ENCODE results near the gene TBC1D14. TPM values are rescaled to one million over a fixed set of nuclear protein-coding genes. Genes with fewer than 3 reads are reported as not detected.
A peak's percentile ranks its signal among the peaks of the same experiment; 100 is the strongest.

The TBC1D14 gene
- total and polyA plus RNA-seq, 10 of the 15 experiments (the other 5 are each of a cell fraction or from before 2014, with no cell fraction given): 0.87 to 39.3 (median 30.1) TPM

DNA sequence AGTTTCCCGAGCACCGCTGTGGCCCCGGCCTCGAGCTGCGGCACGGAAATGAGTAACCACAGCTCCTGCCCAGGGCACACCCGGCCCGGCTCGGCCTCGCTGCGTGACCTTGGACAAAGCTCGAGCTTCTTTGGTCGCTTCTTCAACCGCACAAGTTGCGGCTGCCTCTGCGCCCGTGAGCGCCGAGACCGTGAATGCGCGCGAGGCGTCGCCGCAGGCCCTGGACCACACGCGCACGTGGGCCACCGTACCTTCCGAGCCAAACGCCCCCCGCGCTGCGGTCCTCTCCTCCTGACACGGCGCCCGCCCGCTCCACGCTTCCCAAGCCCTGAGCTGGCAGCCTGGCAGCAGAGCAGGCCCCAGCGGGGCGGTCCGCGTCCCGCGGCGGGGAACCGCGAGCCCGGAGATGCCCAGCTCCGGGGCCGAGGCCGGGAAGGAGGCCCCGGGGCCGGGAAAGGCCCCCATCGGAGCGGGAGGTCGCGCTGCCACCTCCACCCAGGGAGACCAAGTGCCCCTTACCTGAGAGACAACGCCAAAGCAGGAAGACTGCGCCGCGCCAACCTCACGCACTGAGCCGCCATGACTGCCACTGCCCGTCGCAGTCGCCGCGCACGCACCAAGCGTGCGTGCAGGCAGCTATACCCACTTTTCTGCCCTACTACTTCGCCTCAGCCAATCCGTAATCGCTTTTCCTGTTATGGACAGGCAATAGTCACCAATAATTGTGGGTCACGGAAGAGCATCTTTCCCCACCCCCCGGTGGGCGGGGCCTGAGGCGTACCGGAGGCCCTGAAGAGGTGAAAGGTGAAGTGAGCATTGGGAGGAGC is 158.0 kb downstream of the TBC1D14 start, which contains the start of gene GRPEL1 (continued):
- TF ChIP-seq RB1 (IDR thresholded peaks at IDR 0.05; ENCODE audit: borderline replicate concordance) (peak; percentile 47; the same call in 1 of the 2 replicates), RBBP5 (conservative IDR thresholded peaks at IDR 0.05) (no peak), SMAD1 (IDR thresholded peaks at IDR 0.05; ENCODE audit: low read depth, partially characterized antibody) (no peak), NFYB (IDR thresholded peaks at IDR 0.05; ENCODE audit: insufficient read depth, low read depth, low read length) (peak; percentile 72), MEF2A (IDR thresholded peaks at IDR 0.05; ENCODE audit: insufficient read depth, low read depth, low read length) (no peak), NR2C1 (IDR thresholded peaks at IDR 0.05) (peak; percentile 94), CEBPB (IDR thresholded peaks at IDR 0.05; ENCODE audit: borderline replicate concordance in 1 of 2, low read depth in 2 of 2, low read length in 2 of 2) (no peak), SMARCA5 (IDR thresholded peaks at IDR 0.05) (no peak), ZNF622 (IDR thresholded peaks at IDR 0.05) (no peak), EZH2 (IDR thresholded peaks at IDR 0.05; ENCODE audit: borderline replicate concordance, control insufficient read depth, low read depth, low read length) (no peak), IKZF1 (conservative IDR thresholded peaks at IDR 0.05) (peak; percentile 70), IRF4 (IDR thresholded peaks at IDR 0.05; ENCODE audit: low read depth, low read length) (no peak), BMI1 (IDR thresholded peaks at IDR 0.05; ENCODE audit: borderline replicate concordance) (no peak), KDM1A (IDR thresholded peaks at IDR 0.05; ENCODE audit: borderline replicate concordance) (no peak), ZNF384 (IDR thresholded peaks at IDR 0.05; ENCODE audit: borderline replicate concordance, low read depth, low read length) (no peak), NBN (IDR thresholded peaks at IDR 0.05) (0 out of 2 replicates have a peak, but pooled peaks have one; percentile 43), TCF7 (IDR thresholded peaks at IDR 0.05; ENCODE audit: borderline replicate concordance) (no peak), POLR2AphosphoS2 (IDR thresholded peaks at IDR 0.05; ENCODE audit: low read depth, low read length) (0 out of 2 replicates have a peak, but pooled peaks have one; percentile 80)
- TF ChIP-seq, protein P1, sequence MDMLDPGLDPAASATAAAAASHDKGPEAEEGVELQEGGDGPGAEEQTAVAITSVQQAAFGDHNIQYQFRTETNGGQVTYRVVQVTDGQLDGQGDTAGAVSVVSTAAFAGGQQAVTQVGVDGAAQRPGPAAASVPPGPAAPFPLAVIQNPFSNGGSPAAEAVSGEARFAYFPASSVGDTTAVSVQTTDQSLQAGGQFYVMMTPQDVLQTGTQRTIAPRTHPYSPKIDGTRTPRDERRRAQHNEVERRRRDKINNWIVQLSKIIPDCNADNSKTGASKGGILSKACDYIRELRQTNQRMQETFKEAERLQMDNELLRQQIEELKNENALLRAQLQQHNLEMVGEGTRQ (IDR thresholded peaks at IDR 0.05; ENCODE audit: borderline replicate concordance, low read depth, low read length): no peak
- TF ChIP-seq, protein P2, sequence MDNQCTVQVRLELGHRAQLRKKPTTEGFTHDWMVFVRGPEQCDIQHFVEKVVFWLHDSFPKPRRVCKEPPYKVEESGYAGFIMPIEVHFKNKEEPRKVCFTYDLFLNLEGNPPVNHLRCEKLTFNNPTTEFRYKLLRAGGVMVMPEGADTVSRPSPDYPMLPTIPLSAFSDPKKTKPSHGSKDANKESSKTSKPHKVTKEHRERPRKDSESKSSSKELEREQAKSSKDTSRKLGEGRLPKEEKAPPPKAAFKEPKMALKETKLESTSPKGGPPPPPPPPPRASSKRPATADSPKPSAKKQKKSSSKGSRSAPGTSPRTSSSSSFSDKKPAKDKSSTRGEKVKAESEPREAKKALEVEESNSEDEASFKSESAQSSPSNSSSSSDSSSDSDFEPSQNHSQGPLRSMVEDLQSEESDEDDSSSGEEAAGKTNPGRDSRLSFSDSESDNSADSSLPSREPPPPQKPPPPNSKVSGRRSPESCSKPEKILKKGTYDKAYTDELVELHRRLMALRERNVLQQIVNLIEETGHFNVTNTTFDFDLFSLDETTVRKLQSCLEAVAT (IDR thresholded peaks at IDR 0.05): no peak
- TF ChIP-seq, protein P3, sequence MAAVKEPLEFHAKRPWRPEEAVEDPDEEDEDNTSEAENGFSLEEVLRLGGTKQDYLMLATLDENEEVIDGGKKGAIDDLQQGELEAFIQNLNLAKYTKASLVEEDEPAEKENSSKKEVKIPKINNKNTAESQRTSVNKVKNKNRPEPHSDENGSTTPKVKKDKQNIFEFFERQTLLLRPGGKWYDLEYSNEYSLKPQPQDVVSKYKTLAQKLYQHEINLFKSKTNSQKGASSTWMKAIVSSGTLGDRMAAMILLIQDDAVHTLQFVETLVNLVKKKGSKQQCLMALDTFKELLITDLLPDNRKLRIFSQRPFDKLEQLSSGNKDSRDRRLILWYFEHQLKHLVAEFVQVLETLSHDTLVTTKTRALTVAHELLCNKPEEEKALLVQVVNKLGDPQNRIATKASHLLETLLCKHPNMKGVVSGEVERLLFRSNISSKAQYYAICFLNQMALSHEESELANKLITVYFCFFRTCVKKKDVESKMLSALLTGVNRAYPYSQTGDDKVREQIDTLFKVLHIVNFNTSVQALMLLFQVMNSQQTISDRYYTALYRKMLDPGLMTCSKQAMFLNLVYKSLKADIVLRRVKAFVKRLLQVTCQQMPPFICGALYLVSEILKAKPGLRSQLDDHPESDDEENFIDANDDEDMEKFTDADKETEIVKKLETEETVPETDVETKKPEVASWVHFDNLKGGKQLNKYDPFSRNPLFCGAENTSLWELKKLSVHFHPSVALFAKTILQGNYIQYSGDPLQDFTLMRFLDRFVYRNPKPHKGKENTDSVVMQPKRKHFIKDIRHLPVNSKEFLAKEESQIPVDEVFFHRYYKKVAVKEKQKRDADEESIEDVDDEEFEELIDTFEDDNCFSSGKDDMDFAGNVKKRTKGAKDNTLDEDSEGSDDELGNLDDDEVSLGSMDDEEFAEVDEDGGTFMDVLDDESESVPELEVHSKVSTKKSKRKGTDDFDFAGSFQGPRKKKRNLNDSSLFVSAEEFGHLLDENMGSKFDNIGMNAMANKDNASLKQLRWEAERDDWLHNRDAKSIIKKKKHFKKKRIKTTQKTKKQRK (IDR thresholded peaks at IDR 0.05; ENCODE audit: low read depth, low read length): 0 out of 2 replicates have a peak, but pooled peaks have one; percentile 21
